Activated naive CD4-positive, alpha-beta T cell treated with anti-CD3 and anti-CD28 coated beads for 36 hours (primary cell): ENCODE results near the gene SPTLC2. TPM values are rescaled to one million over a fixed set of nuclear protein-coding genes. Genes with fewer than 3 reads are reported as not detected.
"Not testable (repeated sequence)": the region's sequence is repeated elsewhere in the genome, so short reads cannot be mapped to it uniquely, and the experiment has no call there.

Source experiments
- CTCF ChIA-PET: fragments of 350-600 bp; sonication (Branson Sonifier 250); formaldehyde crosslinking; loops from one replicate; lab custom pipeline; 2021; ENCODE audit warnings: antibody characterized with exemption; lab: Charles Lee
- DNase-seq: peaks from one replicate; pipeline ENCODE4 v3.0.0-alpha.2; 2020
- H3K27ac Mint-ChIP-seq: one replicate; pipeline ENCODE4 v1.8.0; 2021; ENCODE audit warnings: mild to moderate bottlenecking, mixed read lengths
- H3K27me3 Mint-ChIP-seq: one replicate; pipeline ENCODE4 v1.8.0; 2021; ENCODE audit warnings: low read depth, mixed read lengths
- H3K36me3 Mint-ChIP-seq: one replicate; pipeline ENCODE4 v1.8.0; 2021; ENCODE audit warnings: low read depth, mixed read lengths
- H3K4me1 Mint-ChIP-seq: one replicate; pipeline ENCODE4 v1.8.0; 2021; ENCODE audit warnings: low read depth, mixed read lengths
- H3K4me3 Mint-ChIP-seq: one replicate; pipeline ENCODE4 v1.8.0; 2021; ENCODE audit warnings: mild to moderate bottlenecking, moderate library complexity, mixed read lengths
- H3K9me3 Mint-ChIP-seq: one replicate; pipeline ENCODE4 v1.8.0; 2021; ENCODE audit warnings: mixed read lengths
- intact Hi-C: fragments of 100-400 bp; cut with micrococcal nuclease; formaldehyde crosslinking; loops from one replicate; pipeline ENCODE4 v1.15.1; 2023
- total RNA-seq, 2 experiments: library from RNA; stranded (reverse); gene quantifications; one replicate each; pipeline ENCODE4 v1.2.3, GENCODE V29; 2021

The SPTLC2 gene
- total RNA-seq, 2 experiments from 2014 or later = 16.1 to 18.1 TPM

- peaks cover 58% of the 10 kb centered on the region for H3K4me1 Mint-ChIP-seq
- H3K27ac Mint-ChIP-seq = no peak overlapping the region
- DNase-seq = no peak
Measured at GRCh38 chr14:77603031-77603430, 13.4 kb downstream of the SPTLC2 start.

GRCh38 chr14:77601846-77602619 lies 14.4 kb downstream of the SPTLC2 start:
- CTCF ChIA-PET = interaction anchor here (0.6 kb wide), 1 partner anchor 12 kb away, joined by 3 read pairs; no protein-coding TSS in a partner anchor
- peaks cover 3% of the 10 kb centered on the region for H3K9me3 Mint-ChIP-seq
- H3K27ac Mint-ChIP-seq = no peak overlapping the region
- no peak for DNase-seq
- intact Hi-C loops = no loop called here
- H3K4me1 Mint-ChIP-seq = peaks cover 50% of the 10 kb centered on the region
- no peaks in the 10 kb centered on the region for H3K27me3 Mint-ChIP-seq
- no peaks in the 10 kb centered on the region for H3K36me3 Mint-ChIP-seq
- H3K4me3 Mint-ChIP-seq = no peak overlapping the region

More at GRCh38 chr14:77603031-77603430, 13.4 kb downstream of the SPTLC2 start:
- H3K36me3 Mint-ChIP-seq = no peaks in the 10 kb centered on the region
- H3K27me3 Mint-ChIP-seq = no peaks in the 10 kb centered on the region
- intact Hi-C loops = no loop called here
- H3K9me3 Mint-ChIP-seq = peaks cover 3% of the 10 kb centered on the region
- no peak overlapping the region for H3K4me3 Mint-ChIP-seq
- CTCF ChIA-PET = no interaction called here

GRCh38 chr14:77599889-77600288 lies 16.5 kb downstream of the SPTLC2 start:
- H3K9me3 Mint-ChIP-seq = peaks cover 3% of the 10 kb centered on the region
- H3K4me1 Mint-ChIP-seq = peaks cover 36% of the 10 kb centered on the region
- intact Hi-C loops = loop anchor here (5.0 kb wide), 1 partner anchor 162 kb away; the partner anchor contains the start of gene SNW1
- CTCF ChIA-PET = no interaction called here
- DNase-seq = no peak
- H3K27me3 Mint-ChIP-seq = no peaks in the 10 kb centered on the region
- no peak overlapping the region for H3K27ac Mint-ChIP-seq
- no peak overlapping the region for H3K4me3 Mint-ChIP-seq
- peaks cover 5% of the 10 kb centered on the region for H3K36me3 Mint-ChIP-seq

GRCh38 chr14:77598366-77599070 lies 17.9 kb downstream of the SPTLC2 start:
- H3K27ac Mint-ChIP-seq = peak overlapping the region; percentile 78
- H3K36me3 Mint-ChIP-seq = peaks cover 8% of the 10 kb centered on the region
- peak; percentile 38 for DNase-seq
- no peaks in the 10 kb centered on the region for H3K27me3 Mint-ChIP-seq
- CTCF ChIA-PET = interaction anchor here (1.0 kb wide), 1 partner anchor 9 kb away, joined by 3 read pairs; no protein-coding TSS in a partner anchor
- H3K4me1 Mint-ChIP-seq = peaks cover 42% of the 10 kb centered on the region
- peak overlapping the region; percentile 51 for H3K4me3 Mint-ChIP-seq
- H3K9me3 Mint-ChIP-seq = peaks cover 3% of the 10 kb centered on the region
- intact Hi-C loops = loop anchor here (1.0 to 5.0 kb wide), 2 partner anchors 18 to 164 kb away; partner anchors contain the start of genes SNW1 and SPTLC2

- peaks cover 10% of the 10 kb centered on the region for H3K36me3 Mint-ChIP-seq
- H3K4me3 Mint-ChIP-seq = peak overlapping the region; percentile 36
- DNase-seq = no peak
- H3K27me3 Mint-ChIP-seq = no peaks in the 10 kb centered on the region
- CTCF ChIA-PET = interaction anchor here (0.7 to 2.6 kb wide), 3 partner anchors 14 to 271 kb away, joined by 3 to 9 read pairs (median 3); no protein-coding TSS in a partner anchor
- intact Hi-C loops = no loop called here
- H3K9me3 Mint-ChIP-seq = no peaks in the 10 kb centered on the region
- H3K4me1 Mint-ChIP-seq = peaks cover 39% of the 10 kb centered on the region
- peak overlapping the region; percentile 76 for H3K27ac Mint-ChIP-seq
Measured at GRCh38 chr14:77593501-77593961, 22.9 kb downstream of the SPTLC2 start.

- CTCF ChIA-PET = no interaction called here
- DNase-seq = no peak
- Mint-ChIP-seq H3K9me3 (no peaks in the 10 kb centered on the region), H3K27ac (no peak overlapping the region), H3K4me1 (peaks cover 39% of the 10 kb centered on the region), H3K27me3 (no peaks in the 10 kb centered on the region), H3K4me3 (no peak overlapping the region), H3K36me3 (peaks cover 10% of the 10 kb centered on the region)
- intact Hi-C loops = no loop called here
Measured at GRCh38 chr14:77590845-77591485, 25.5 kb downstream of the SPTLC2 start.

- Mint-ChIP-seq H3K9me3 (no peaks in the 10 kb centered on the region), H3K4me1 (peaks cover 31% of the 10 kb centered on the region), H3K36me3 (peaks cover 3% of the 10 kb centered on the region), H3K27ac (no peak overlapping the region), H3K4me3 (no peak overlapping the region), H3K27me3 (no peaks in the 10 kb centered on the region)
- CTCF ChIA-PET = interaction anchor here (0.6 kb wide), 1 partner anchor 13 kb away, joined by 3 read pairs; no protein-coding TSS in a partner anchor
- DNase-seq = no peak
- intact Hi-C loops = no loop called here
Measured at GRCh38 chr14:77589099-77589498, 27.3 kb downstream of the SPTLC2 start.

- H3K9me3 Mint-ChIP-seq, H3K27me3 Mint-ChIP-seq, intact Hi-C loops, H3K36me3 Mint-ChIP-seq, H3K4me3 Mint-ChIP-seq, H3K27ac Mint-ChIP-seq, DNase-seq: not testable (repeated sequence)
- CTCF ChIA-PET = interaction anchor here (1.2 kb wide), 1 partner anchor 20 kb away, joined by 3 read pairs; no protein-coding TSS in a partner anchor
- peaks cover 25% of the 10 kb centered on the region for H3K4me1 Mint-ChIP-seq
Measured at GRCh38 chr14:77588411-77589025, 27.9 kb downstream of the SPTLC2 start.

GRCh38 chr14:77585385-77585784 lies 31.1 kb downstream of the SPTLC2 start:
- no peak overlapping the region for H3K4me3 Mint-ChIP-seq
- CTCF ChIA-PET = no interaction called here
- intact Hi-C loops = no loop called here
- H3K27ac Mint-ChIP-seq = no peak overlapping the region
- no peaks in the 10 kb centered on the region for H3K27me3 Mint-ChIP-seq
- no peaks in the 10 kb centered on the region for H3K9me3 Mint-ChIP-seq
- H3K4me1 Mint-ChIP-seq = peaks cover 28% of the 10 kb centered on the region
- H3K36me3 Mint-ChIP-seq = no peaks in the 10 kb centered on the region
- DNase-seq = no peak

GRCh38 chr14:77584809-77585208 lies 31.6 kb downstream of the SPTLC2 start:
- Mint-ChIP-seq H3K4me1 (peaks cover 27% of the 10 kb centered on the region), H3K36me3 (no peaks in the 10 kb centered on the region), H3K27me3 (no peaks in the 10 kb centered on the region), H3K27ac (no peak overlapping the region), H3K9me3 (no peaks in the 10 kb centered on the region), H3K4me3 (no peak overlapping the region)
- CTCF ChIA-PET = no interaction called here
- intact Hi-C loops = loop anchor here (5.0 kb wide), 1 partner anchor 32 kb away; the partner anchor contains the start of gene SPTLC2
- no peak for DNase-seq

GRCh38 chr14:77583657-77584056 lies 32.8 kb downstream of the SPTLC2 start:
- no peak for DNase-seq
- H3K9me3 Mint-ChIP-seq = no peaks in the 10 kb centered on the region
- CTCF ChIA-PET = no interaction called here
- no peak overlapping the region for H3K27ac Mint-ChIP-seq
- H3K4me3 Mint-ChIP-seq = no peak overlapping the region
- intact Hi-C loops = loop anchor here (5.0 kb wide), 1 partner anchor 34 kb away; the partner anchor contains the start of gene SPTLC2
- no peaks in the 10 kb centered on the region for H3K36me3 Mint-ChIP-seq
- H3K4me1 Mint-ChIP-seq = peaks cover 24% of the 10 kb centered on the region
- no peaks in the 10 kb centered on the region for H3K27me3 Mint-ChIP-seq
